NCI-H1694 (cell line): Measurements from ENCODE around the gene ZNF286A.
"Not testable (repeated sequence)": the region's sequence is repeated elsewhere in the genome, so short reads cannot be mapped to it uniquely, and the experiment has no call there.

Source experiments
- DNase-seq: peaks from one replicate; lab custom pipeline; 2025; lab: John Stamatoyannopoulos, UW

ZNF286A gene

GRCh38 chr17:15699413-15699924 is at the start of gene ZNF286A:
TSS of gene ZNF286A (plus strand) at chr17:15699752. CDS start at chr17:15700330, 578 bp downstream.
- peak; percentile 100 for DNase-seq

DNA sequence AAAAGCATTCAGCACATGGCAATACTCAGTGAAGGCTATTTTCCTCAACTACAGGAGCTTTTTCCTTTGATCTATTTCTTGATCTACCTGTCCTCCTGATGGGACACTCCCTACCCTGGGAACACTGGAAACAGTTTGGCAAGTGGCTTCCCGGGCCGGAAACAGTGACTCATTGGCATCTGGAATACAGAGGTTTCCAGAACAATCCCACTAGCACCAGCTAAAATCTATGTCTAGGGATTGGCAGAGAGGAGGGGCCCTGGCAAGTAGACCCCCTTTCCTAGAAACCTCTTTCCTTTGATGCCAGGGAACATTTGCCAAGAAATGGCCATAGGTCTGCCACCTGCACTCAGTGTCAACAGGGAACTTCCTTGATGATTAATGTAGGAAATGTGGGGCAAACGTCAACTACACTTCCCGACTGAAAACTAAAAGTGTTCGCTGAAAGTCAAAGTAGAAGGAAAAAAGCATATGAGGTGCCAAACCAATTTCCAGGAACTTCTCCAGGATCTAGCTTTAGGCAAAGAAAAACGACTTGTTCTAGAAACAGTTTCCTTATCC is 49.6 kb upstream of the ZNF286A start:
- no peak for DNase-seq

DNA sequence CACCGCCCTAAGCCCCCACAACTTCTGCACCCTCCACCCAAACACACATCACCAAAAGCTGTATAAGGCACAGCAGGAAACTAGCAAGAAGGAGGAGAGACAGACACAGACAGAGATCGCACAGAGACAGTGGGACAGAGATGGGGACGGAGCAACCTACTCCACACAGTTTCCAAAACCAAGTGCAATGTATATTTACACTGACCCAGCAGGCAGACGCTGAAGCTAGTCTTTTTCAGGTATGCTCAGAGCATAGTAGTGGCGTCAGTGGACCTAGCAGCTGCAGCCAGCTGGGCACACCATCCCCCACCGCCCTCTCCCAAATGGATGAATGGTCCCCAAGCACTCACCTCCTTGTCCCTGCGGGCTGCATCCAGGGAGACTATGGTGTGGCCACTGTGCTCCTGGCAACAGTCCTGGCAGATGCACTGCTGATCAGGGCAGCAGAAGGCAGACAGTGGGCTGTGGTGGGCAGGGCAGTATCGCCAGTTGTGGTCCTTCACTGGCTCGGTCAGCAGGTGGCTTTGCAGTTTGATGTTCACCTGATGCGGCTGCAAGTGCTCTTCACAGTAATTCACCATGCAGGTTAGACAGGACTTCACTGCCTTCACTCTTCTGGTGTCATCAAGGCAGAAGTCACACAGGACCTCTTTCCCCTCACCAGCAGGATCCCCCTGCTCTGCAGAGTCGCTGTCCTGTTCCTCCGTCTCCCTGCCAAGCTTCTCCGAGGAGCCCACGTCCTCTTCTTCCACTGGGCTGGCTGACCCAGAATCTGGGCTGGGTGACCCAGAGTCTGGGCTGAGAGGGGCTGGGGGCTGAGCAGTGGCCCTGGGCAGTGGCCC is 48.6 kb upstream of the ZNF286A start:
- DNase-seq, result no peak

- peak; percentile 25 for DNase-seq
Observed at GRCh38 chr17:15651583-15652110, 47.9 kb upstream of the ZNF286A start.

GRCh38 chr17:15652960-15653359 is 46.6 kb upstream of the ZNF286A start:
- DNase-seq, result no peak

DNA sequence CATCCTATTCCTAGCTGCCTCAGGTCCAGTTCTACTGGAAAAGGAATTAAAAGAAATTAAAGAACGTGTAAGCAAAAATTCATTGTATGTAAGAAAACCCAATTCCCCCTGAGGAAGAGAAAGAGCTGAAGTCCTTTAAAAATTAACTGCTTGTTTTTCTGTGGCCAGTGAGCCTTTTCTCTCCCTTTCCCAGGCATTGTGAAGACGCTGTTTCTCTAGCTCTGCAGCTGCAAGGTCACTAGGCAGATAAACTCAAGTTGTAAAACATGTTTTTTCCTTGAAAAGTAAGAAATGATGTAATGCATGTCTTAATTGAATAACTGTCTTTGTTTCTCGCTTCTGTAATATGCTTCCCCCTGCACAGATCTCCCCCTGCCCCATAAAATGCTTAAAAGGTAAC is 45.2 kb upstream of the ZNF286A start:
- DNase-seq, result not testable (repeated sequence)

DNA sequence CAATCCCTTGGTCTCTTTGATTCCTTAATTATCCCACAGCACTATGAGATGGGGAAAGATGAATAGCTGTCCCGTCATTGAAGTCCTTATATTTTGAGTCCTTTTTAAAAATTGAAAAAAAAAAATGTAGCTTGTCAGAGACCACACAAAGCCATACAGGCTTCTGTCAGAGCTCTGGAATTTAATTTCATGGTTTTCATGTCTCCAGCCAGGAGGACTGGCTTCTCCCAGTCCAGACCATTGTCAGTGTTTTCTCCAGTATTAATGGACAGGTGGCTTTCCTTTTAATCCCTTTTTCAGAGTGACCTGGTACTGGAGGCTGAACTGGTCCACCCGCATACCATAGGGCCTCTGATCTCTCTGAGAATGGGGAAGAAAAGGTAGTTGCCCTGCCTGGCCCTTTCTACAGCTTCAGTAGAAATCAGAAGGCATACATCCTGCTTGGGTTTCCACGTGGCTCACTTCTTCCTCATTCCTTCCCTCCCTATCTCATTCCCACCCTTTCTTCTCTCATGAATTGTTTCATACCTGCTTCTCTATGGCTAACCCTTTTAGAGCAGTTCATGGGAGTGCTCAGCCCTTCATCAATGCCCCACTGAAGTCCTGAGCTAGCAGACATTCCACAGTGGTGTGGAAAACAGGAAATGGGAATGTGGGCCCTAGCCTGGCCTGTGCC is 44.5 kb upstream of the ZNF286A start:
- no peak for DNase-seq

DNA sequence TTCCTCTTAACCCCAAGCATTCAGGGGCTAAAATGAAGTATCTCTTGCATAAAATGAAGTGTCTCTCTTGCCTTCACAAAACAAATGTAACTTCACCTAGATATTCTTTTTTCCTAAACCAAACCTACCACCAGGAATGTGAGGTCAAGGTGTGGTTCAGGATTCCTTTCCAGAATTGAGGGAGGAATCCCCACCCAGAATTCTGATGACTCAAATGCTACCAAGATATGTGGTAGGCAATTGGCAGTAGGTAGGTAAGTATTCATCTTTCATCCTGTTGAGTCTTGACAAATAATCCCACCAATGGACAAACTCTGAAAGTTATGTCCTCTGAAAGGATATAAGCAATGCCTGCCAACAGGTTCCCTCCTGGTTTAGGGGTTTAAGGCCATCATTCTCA is 41.7 kb upstream of the ZNF286A start:
- DNase-seq, result no peak

- DNase-seq, result no peak
Observed at GRCh38 chr17:15658296-15658695, 41.3 kb upstream of the ZNF286A start.

DNA sequence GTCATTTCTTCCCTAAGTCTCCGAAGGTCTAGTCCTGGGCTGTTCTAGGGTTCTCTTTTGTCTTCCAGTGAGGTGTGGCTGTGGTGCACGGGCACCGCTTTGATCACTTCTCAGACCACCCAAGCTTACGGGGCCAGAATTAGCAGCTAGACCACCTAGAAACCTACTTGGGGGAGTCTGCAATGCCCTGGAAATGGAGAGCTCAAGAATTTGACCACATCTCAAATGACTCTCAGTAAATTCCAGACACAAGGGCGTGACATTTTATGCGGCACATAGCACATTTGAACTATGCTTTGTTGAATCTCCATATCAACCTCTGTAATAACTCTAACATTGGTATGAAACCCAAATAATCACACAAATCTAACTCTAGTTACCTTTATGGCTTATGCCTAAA is 40.3 kb upstream of the ZNF286A start:
- DNase-seq, result no peak

DNA sequence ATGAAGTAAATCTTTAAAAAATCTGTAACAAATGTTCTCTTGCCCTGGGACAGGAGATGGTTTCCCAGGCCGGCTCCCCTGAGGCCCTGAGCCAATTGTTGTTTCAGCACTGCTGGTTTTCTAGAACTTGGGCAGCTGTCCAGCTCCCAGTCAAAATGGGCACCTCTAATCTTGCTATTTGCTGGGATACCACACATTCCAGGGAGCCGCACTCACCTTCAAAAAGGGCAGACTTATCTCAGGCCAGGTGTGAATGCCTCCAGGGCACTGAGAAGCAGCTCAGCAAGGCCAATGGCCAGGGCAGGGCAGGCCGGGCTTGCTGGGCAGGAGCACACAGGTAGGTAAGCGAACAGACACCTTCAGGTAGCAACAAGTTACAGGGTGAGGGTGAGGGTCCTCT is 39.9 kb upstream of the ZNF286A start:
- DNase-seq, result no peak

- no peak for DNase-seq
Observed at GRCh38 chr17:15660077-15660476, 39.5 kb upstream of the ZNF286A start.

DNA sequence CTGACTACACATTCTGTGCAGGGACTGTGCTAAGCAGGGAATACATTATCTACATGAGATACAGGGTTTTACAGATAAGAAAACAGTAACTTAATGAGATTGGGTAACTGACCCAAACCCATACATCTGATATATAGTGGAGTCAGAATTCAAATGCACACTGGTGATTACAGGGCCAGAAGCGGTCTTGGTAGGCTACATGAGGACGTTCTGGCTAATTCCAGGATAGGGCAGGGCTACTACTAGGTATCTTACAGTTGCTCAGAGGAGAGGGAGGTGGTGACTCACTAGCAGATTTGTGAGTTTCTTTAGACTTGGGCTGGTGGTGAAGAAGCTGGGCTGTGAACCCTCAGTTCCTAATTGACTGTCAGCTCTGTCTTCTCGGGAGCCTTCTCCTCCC is 36.9 kb upstream of the ZNF286A start:
- DNase-seq, result no peak

- DNase-seq, result no peak
Observed at GRCh38 chr17:15663176-15663575, 36.4 kb upstream of the ZNF286A start.

GRCh38 chr17:15663691-15664090 is 35.9 kb upstream of the ZNF286A start:
- DNase-seq, result no peak

GRCh38 chr17:15669526-15669925 is 30.0 kb upstream of the ZNF286A start:
- not testable (repeated sequence) for DNase-seq

- DNase-seq, result not testable (repeated sequence)
Observed at GRCh38 chr17:15674640-15675039, 24.9 kb upstream of the ZNF286A start.

DNA sequence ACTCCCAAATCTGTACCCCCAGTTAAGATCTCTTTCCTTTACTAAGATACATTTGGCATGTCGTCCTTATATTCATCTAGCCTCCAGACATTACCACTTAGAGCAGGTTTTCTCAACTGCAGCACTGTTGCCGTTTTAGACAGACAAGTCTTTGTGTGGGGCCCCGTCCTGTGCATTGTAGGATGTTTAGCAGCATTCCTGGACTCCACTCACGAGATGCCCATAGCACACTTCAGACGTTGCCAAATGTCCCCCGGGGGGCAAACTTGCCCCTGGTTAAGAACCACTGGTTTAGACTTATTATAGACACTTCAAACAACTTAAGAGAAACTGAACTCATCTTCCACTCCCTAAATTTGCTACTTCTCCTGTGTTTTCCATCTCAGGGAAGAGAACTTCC is 23.6 kb upstream of the ZNF286A start:
- not testable (repeated sequence) for DNase-seq

DNA sequence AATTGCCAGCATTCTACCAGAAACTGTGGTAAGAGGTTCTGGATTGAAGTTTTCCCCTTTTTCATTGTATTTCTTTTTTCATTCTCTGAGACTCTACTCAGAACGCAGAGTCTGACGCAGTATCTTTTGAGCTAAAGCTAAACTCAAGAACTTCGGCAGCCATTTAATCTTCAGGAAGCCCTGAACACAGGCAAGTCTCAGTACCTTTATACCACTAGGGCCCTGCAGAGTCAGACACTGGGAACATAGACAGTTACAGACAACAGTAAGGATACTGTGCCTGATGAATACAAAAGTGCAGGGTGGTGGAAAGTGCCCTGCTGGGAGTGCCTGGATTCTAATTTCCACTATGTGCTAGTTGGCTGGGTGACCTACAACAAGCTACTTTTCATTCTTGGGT is 16.4 kb upstream of the ZNF286A start:
- DNase-seq, result not testable (repeated sequence)

DNA sequence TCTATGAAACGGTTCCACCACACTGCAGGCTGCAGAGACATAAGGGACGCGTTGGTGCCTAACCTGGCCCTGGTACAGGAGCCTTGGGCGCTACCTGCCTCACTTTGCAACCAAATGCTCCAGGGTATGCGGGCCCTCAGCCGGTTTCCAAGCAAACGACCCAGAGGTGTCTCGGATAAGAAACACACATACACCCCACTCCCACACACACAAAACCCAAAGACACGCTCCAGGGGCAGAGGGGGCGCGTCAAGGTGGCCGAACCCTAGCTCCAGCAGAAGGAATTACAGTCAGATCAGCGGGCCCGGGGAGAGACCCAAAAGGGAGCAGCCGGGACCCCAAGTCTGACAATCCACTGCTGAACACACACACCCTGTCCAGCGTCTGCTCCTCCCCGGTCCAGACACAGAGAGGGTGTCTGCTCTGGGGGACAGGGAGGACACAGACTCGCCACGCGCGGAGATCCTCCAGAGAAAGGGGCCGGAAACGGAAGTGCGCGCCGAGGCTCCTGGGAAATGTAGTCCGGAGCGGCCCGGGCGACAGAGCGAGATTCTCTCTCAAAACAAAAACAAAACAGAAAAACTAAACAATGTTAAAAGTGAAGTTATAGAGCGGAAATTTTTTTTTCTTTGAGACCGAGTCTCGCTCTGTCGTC is 15.6 kb upstream of the ZNF286A start, which contains the start of gene TRIM16:
TSS of gene TRIM16 (minus strand) at position 488 of the 655 bp plus-strand sequence. CDS start 32,702 bp downstream, outside the sequence.
- peak; percentile 22 for DNase-seq

GRCh38 chr17:15687494-15687893 is 12.1 kb upstream of the ZNF286A start:
- DNase-seq, result not testable (repeated sequence)

DNA sequence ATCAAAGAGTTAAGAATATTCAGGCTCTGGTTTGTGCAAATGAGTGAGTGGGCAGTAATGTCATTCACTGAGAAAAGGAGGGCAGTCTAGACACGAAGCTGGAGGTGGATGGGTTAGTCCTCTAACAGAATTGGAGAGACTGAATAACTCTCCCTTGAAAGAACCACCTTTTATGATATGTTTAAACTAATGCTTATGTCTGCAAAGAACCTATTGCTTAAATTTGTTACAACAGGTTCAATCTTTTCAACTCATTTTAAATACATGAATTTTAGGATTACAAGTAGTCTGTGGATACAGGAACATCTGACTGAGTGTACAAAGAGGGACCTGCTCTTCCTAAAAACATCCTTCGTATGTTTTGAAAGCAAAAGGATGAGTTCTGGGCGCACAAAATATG is 585 bp upstream of the ZNF286A start:
- not testable (repeated sequence) for DNase-seq
